Measurements from ENCODE around the gene RGS1. TPM values are rescaled to one million over a fixed set of nuclear protein-coding genes. Genes with fewer than 3 reads are reported as not detected.

The RGS1 gene
- total and polyA plus RNA-seq, 2 experiments from 2014 or later = not detected

DNA sequence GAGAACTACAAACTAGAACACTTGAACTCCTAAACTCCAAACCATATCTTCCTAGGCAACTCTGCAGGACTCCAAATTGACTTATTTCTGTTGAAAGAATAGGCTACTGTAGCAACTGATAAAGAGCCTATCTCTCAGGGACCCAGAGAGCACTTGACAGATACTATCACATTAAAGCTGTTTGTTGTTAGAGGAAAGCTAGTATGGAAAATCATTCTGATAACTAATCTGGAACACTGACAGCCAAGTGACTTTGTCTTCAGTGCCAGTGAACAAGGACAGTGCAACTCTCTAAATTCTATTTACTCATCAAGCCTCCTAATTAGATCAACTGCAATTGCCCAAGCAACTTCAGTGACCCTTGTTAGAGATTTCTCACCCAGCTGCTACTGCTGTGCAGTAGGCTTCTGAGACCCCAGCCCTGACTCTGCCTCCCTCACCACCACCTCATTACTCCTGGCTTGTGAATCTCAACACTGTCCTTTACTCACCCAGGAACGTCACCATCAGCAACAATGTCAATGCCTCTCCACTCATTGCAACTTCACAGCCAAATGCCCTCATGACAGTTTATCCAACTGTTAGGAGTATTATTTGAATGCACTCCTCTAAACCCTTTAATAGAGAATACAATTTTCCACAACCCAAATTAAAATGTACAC is 53.0 kb downstream of the RGS1 start:
- Histone ChIP-seq H3K4me2 (no peak overlapping the region), H2AFZ (no peak overlapping the region), H3K79me2 (replicated peaks; ENCODE audit: insufficient read depth) (no peaks in the 10 kb centered on the region), H3K36me3 (ENCODE audit: insufficient read depth) (no peaks in the 10 kb centered on the region), H3K4me3 (no peak overlapping the region), H3K4me1 (ENCODE audit: insufficient read depth) (no peaks in the 10 kb centered on the region), H3K27me3 (ENCODE audit: insufficient read depth) (no peaks in the 10 kb centered on the region), H3K27ac (ENCODE audit: low read depth) (no peak overlapping the region), H3F3A (replicated peaks; ENCODE audit: low read depth) (no peaks in the 10 kb centered on the region), H4K20me1 (replicated peaks; ENCODE audit: insufficient read depth) (no peaks in the 10 kb centered on the region), H3K9me2 (ENCODE audit: insufficient read depth) (no peaks in the 10 kb centered on the region)
- H3K36me3 Mint-ChIP-seq (ENCODE audit: low read depth) = no peaks in the 10 kb centered on the region
- H3K27ac Mint-ChIP-seq = no peak overlapping the region
- DNase-seq (ENCODE audit: low spot score) (no peak), ATAC-seq (no peak)
- H3K4me1 Mint-ChIP-seq = peaks cover 8% of the 10 kb centered on the region
- H3K4me3 Mint-ChIP-seq = no peak overlapping the region
- H3K9me3 Mint-ChIP-seq = no peaks in the 10 kb centered on the region
- peaks cover 1% of the 10 kb centered on the region for H3K27me3 Mint-ChIP-seq (ENCODE audit: insufficient read depth, low read depth, poor library complexity)
- no peak for TF ChIP-seq ZNF114 (CRISPR knock-in tag; IDR thresholded peaks at IDR 0.05)
- TF ChIP-seq EZH2phosphoT487 (IDR thresholded peaks at IDR 0.05; ENCODE audit: unreplicated experiment) = no peak
- TF ChIP-seq, protein P1, sequence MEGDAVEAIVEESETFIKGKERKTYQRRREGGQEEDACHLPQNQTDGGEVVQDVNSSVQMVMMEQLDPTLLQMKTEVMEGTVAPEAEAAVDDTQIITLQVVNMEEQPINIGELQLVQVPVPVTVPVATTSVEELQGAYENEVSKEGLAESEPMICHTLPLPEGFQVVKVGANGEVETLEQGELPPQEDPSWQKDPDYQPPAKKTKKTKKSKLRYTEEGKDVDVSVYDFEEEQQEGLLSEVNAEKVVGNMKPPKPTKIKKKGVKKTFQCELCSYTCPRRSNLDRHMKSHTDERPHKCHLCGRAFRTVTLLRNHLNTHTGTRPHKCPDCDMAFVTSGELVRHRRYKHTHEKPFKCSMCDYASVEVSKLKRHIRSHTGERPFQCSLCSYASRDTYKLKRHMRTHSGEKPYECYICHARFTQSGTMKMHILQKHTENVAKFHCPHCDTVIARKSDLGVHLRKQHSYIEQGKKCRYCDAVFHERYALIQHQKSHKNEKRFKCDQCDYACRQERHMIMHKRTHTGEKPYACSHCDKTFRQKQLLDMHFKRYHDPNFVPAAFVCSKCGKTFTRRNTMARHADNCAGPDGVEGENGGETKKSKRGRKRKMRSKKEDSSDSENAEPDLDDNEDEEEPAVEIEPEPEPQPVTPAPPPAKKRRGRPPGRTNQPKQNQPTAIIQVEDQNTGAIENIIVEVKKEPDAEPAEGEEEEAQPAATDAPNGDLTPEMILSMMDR (conservative IDR thresholded peaks at IDR 0.05; ENCODE audit: low read depth in 2 of 2) = no peak
- TF ChIP-seq EZH2 (IDR thresholded peaks at IDR 0.05; ENCODE audit: low read depth, unreplicated experiment) = no peak
- TF ChIP-seq NANOG (IDR thresholded peaks at IDR 0.05; ENCODE audit: borderline replicate concordance) = no peak
- TF ChIP-seq ZNF331 (CRISPR knock-in tag; IDR thresholded peaks at IDR 0.05; ENCODE audit: low read depth) = no peak
- TF ChIP-seq POLR2AphosphoS5 (IDR thresholded peaks at IDR 0.05; ENCODE audit: low read depth) = no peak
- TF ChIP-seq STAT1 (IDR thresholded peaks at IDR 0.05; ENCODE audit: unreplicated experiment) = no peak
- TF ChIP-seq, protein P2, sequence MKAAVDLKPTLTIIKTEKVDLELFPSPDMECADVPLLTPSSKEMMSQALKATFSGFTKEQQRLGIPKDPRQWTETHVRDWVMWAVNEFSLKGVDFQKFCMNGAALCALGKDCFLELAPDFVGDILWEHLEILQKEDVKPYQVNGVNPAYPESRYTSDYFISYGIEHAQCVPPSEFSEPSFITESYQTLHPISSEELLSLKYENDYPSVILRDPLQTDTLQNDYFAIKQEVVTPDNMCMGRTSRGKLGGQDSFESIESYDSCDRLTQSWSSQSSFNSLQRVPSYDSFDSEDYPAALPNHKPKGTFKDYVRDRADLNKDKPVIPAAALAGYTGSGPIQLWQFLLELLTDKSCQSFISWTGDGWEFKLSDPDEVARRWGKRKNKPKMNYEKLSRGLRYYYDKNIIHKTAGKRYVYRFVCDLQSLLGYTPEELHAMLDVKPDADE (IDR thresholded peaks at IDR 0.05) = no peak
- TF ChIP-seq, protein P3, sequence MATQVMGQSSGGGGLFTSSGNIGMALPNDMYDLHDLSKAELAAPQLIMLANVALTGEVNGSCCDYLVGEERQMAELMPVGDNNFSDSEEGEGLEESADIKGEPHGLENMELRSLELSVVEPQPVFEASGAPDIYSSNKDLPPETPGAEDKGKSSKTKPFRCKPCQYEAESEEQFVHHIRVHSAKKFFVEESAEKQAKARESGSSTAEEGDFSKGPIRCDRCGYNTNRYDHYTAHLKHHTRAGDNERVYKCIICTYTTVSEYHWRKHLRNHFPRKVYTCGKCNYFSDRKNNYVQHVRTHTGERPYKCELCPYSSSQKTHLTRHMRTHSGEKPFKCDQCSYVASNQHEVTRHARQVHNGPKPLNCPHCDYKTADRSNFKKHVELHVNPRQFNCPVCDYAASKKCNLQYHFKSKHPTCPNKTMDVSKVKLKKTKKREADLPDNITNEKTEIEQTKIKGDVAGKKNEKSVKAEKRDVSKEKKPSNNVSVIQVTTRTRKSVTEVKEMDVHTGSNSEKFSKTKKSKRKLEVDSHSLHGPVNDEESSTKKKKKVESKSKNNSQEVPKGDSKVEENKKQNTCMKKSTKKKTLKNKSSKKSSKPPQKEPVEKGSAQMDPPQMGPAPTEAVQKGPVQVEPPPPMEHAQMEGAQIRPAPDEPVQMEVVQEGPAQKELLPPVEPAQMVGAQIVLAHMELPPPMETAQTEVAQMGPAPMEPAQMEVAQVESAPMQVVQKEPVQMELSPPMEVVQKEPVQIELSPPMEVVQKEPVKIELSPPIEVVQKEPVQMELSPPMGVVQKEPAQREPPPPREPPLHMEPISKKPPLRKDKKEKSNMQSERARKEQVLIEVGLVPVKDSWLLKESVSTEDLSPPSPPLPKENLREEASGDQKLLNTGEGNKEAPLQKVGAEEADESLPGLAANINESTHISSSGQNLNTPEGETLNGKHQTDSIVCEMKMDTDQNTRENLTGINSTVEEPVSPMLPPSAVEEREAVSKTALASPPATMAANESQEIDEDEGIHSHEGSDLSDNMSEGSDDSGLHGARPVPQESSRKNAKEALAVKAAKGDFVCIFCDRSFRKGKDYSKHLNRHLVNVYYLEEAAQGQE (IDR thresholded peaks at IDR 0.05; ENCODE audit: unreplicated experiment) = no peak
- TF ChIP-seq JUNB (IDR thresholded peaks at IDR 0.05; ENCODE audit: unreplicated experiment) = no peak
- TF ChIP-seq, protein P4, sequence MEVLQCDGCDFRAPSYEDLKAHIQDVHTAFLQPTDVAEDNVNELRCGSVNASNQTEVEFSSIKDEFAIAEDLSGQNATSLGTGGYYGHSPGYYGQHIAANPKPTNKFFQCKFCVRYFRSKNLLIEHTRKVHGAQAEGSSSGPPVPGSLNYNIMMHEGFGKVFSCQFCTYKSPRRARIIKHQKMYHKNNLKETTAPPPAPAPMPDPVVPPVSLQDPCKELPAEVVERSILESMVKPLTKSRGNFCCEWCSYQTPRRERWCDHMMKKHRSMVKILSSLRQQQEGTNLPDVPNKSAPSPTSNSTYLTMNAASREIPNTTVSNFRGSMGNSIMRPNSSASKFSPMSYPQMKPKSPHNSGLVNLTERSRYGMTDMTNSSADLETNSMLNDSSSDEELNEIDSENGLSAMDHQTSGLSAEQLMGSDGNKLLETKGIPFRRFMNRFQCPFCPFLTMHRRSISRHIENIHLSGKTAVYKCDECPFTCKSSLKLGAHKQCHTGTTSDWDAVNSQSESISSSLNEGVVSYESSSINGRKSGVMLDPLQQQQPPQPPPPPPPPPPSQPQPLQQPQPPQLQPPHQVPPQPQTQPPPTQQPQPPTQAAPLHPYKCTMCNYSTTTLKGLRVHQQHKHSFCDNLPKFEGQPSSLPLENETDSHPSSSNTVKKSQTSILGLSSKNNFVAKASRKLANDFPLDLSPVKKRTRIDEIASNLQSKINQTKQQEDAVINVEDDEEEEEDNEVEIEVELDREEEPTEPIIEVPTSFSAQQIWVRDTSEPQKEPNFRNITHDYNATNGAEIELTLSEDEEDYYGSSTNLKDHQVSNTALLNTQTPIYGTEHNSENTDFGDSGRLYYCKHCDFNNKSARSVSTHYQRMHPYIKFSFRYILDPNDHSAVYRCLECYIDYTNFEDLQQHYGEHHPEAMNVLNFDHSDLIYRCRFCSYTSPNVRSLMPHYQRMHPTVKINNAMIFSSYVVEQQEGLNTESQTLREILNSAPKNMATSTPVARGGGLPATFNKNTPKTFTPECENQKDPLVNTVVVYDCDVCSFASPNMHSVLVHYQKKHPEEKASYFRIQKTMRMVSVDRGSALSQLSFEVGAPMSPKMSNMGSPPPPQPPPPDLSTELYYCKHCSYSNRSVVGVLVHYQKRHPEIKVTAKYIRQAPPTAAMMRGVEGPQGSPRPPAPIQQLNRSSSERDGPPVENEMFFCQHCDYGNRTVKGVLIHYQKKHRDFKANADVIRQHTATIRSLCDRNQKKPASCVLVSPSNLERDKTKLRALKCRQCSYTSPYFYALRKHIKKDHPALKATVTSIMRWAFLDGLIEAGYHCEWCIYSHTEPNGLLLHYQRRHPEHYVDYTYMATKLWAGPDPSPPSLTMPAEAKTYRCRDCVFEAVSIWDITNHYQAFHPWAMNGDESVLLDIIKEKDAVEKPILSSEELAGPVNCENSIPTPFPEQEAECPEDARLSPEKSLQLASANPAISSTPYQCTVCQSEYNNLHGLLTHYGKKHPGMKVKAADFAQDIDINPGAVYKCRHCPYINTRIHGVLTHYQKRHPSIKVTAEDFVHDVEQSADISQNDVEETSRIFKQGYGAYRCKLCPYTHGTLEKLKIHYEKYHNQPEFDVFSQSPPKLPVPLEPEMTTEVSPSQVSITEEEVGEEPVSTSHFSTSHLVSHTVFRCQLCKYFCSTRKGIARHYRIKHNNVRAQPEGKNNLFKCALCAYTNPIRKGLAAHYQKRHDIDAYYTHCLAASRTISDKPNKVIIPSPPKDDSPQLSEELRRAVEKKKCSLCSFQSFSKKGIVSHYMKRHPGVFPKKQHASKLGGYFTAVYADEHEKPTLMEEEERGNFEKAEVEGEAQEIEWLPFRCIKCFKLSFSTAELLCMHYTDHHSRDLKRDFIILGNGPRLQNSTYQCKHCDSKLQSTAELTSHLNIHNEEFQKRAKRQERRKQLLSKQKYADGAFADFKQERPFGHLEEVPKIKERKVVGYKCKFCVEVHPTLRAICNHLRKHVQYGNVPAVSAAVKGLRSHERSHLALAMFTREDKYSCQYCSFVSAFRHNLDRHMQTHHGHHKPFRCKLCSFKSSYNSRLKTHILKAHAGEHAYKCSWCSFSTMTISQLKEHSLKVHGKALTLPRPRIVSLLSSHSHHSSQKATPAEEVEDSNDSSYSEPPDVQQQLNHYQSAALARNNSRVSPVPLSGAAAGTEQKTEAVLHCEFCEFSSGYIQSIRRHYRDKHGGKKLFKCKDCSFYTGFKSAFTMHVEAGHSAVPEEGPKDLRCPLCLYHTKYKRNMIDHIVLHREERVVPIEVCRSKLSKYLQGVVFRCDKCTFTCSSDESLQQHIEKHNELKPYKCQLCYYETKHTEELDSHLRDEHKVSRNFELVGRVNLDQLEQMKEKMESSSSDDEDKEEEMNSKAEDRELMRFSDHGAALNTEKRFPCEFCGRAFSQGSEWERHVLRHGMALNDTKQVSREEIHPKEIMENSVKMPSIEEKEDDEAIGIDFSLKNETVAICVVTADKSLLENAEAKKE (CRISPR knock-in tag; IDR thresholded peaks at IDR 0.05) = no peak
